ENCODE results near the gene VIPR2.

VIPR2 gene

GRCh38 chr7:159157714-159158113, 13.0 kb upstream of the VIPR2 start:
- no peak for DNase-seq

GRCh38 chr7:159156436-159157245, 12.0 kb upstream of the VIPR2 start:
- no peak for DNase-seq

- no peak for DNase-seq
Observed at GRCh38 chr7:159155410-159155809, 10.7 kb upstream of the VIPR2 start.

- no peak for DNase-seq
Observed at GRCh38 chr7:159154243-159154642, 9.6 kb upstream of the VIPR2 start.

- no peak for DNase-seq
Observed at GRCh38 chr7:159153511-159153910, 8.8 kb upstream of the VIPR2 start.

- DNase-seq, result no peak
Observed at GRCh38 chr7:159152816-159153215, 8.1 kb upstream of the VIPR2 start.

- DNase-seq, result no peak
Observed at GRCh38 chr7:159151231-159151630, 6.6 kb upstream of the VIPR2 start.

- DNase-seq, result no peak
Observed at GRCh38 chr7:159149488-159149887, 4.8 kb upstream of the VIPR2 start.

- DNase-seq, result no peak
Observed at GRCh38 chr7:159148430-159149395, 4.0 kb upstream of the VIPR2 start.

GRCh38 chr7:159147687-159148086, 3.0 kb upstream of the VIPR2 start:
- DNase-seq, result no peak

GRCh38 chr7:159147246-159147645, 2.6 kb upstream of the VIPR2 start:
- no peak for DNase-seq

- no peak for DNase-seq
Observed at GRCh38 chr7:159146084-159146858, 1.6 kb upstream of the VIPR2 start.

GRCh38 chr7:159145490-159145855, 806 bp upstream of the VIPR2 start:
- no peak for DNase-seq

- DNase-seq, result peak; percentile 1 to 27 (median 20)
Observed at GRCh38 chr7:159143780-159144757, 598 bp downstream of the VIPR2 start.

- DNase-seq, result no peak
Observed at GRCh38 chr7:159142730-159143129, 1.9 kb downstream of the VIPR2 start.

GRCh38 chr7:159142199-159142598, 2.5 kb downstream of the VIPR2 start:
- DNase-seq, result no peak

- DNase-seq, result no peak
Observed at GRCh38 chr7:159141660-159142059, 3.0 kb downstream of the VIPR2 start.

GRCh38 chr7:159141167-159141566, 3.5 kb downstream of the VIPR2 start:
- DNase-seq, result no peak

GRCh38 chr7:159140170-159140910, 4.3 kb downstream of the VIPR2 start:
- no peak for DNase-seq

- DNase-seq, result no peak
Observed at GRCh38 chr7:159139639-159140038, 5.0 kb downstream of the VIPR2 start.

GRCh38 chr7:159139202-159139601, 5.5 kb downstream of the VIPR2 start:
- DNase-seq, result no peak

Data from suppressor macrophage treated with lipopolysaccharide for 1 hour (primary cell).